DOHH2 (cell line): Measurements from ENCODE around the gene SOX5.

Experiments used
- EZH2phosphoT487 ChIP-seq: fragments of 200-600 bp; sonication (generic); IDR thresholded peaks from 2 replicates; pipeline ENCODE4 v1.6.1; 2017; ENCODE audit warnings: borderline replicate concordance, mild to moderate bottlenecking, antibody characterized with exemption, low read length, moderate library complexity, mixed read lengths
- TF ChIP-seq, protein P1 (sequence below): fragments of 200-600 bp; sonication (generic); IDR thresholded peaks from one replicate; pipeline ENCODE4 v1.5.1; 2014; ENCODE audit warnings: antibody characterized with exemption, mild to moderate bottlenecking, low read depth, low read length; ENCODE audit not compliant: poor library complexity, severe bottlenecking

DNA sequence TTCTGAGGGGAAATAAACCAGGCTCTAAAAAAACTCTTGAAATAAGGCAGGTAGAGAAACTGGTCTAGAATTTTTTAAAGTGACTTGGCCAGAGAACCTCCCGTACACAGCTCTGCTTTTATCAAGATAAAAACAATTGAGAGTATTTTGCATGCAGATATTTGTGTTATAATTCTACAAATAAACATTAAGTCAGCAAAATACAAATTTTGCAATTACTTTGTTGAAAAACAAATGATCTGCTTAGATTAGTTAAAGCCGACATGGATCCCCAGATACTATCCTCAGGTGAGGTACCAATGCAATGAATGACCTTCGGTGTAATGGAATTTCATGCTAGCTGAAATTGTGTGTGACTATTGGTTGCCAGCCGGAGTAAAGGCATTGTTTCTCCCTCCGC is 197.2 kb downstream of the SOX5 start:
- TF ChIP-seq EZH2phosphoT487 = no peak
- TF ChIP-seq, protein P1, sequence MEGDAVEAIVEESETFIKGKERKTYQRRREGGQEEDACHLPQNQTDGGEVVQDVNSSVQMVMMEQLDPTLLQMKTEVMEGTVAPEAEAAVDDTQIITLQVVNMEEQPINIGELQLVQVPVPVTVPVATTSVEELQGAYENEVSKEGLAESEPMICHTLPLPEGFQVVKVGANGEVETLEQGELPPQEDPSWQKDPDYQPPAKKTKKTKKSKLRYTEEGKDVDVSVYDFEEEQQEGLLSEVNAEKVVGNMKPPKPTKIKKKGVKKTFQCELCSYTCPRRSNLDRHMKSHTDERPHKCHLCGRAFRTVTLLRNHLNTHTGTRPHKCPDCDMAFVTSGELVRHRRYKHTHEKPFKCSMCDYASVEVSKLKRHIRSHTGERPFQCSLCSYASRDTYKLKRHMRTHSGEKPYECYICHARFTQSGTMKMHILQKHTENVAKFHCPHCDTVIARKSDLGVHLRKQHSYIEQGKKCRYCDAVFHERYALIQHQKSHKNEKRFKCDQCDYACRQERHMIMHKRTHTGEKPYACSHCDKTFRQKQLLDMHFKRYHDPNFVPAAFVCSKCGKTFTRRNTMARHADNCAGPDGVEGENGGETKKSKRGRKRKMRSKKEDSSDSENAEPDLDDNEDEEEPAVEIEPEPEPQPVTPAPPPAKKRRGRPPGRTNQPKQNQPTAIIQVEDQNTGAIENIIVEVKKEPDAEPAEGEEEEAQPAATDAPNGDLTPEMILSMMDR = no peak
